Measurements from ENCODE around the gene SLC39A6. TPM values are rescaled to one million over a fixed set of nuclear protein-coding genes. Genes with fewer than 3 reads are reported as not detected.

The SLC39A6 gene
- polyA plus RNA-seq, 1 of the 3 experiments (the other 2 are of a cell fraction) = 67.4 TPM

GRCh38 chr18:36142751-36143150 lies 13.6 kb upstream of the SLC39A6 start:
- H3K27me3 ChIP-seq (ENCODE audit: insufficient read depth) = no peaks in the 10 kb centered on the region
- H3K4me3 ChIP-seq (ENCODE audit: low read depth in 2 of 2, low read length in 1 of 2) = no peak overlapping the region
- H3K9me2 ChIP-seq = no peaks in the 10 kb centered on the region
- ChIA-PET POLR2A (no interaction called here), CTCF (no interaction called here)
- peaks cover 4% of the 10 kb centered on the region for H3F3A ChIP-seq (replicated peaks; ENCODE audit: insufficient read depth)
- no peak overlapping the region for H3K27ac ChIP-seq (ENCODE audit: low read depth in 2 of 2, low read length in 1 of 2)
- H3K4me1 ChIP-seq (ENCODE audit: control insufficient read depth in 1 of 2, insufficient read depth in 2 of 2, low read depth in 1 of 2, low read length in 1 of 2) = no peaks in the 10 kb centered on the region
- H3K9ac ChIP-seq = no peak overlapping the region
- H3K4me2 ChIP-seq = no peak overlapping the region
- WGBS (ENCODE audit: low lambda C conversion rate) = 96% methylated on average over 3 of the region's 3 CpGs
- H2AFZ ChIP-seq (ENCODE audit: low read depth) = no peak overlapping the region
- peaks cover 12% of the 10 kb centered on the region; the same call in 1 of the 2 replicates for H3K79me2 ChIP-seq (ENCODE audit: insufficient read depth)
- TF ChIP-seq EZH2phosphoT487 (IDR thresholded peaks at IDR 0.05; ENCODE audit: borderline replicate concordance, low read depth) = no peak
- no peak for TF ChIP-seq RAD21 (IDR thresholded peaks at IDR 0.05; ENCODE audit: low read length)
- no peak for TF ChIP-seq FOSL2 (IDR thresholded peaks at IDR 0.05; ENCODE audit: borderline replicate concordance, low read depth)
- DNase-seq = no peak
- H3K36me3 ChIP-seq (replicated peaks in 1 of 2; ENCODE audit: control insufficient read depth in 1 of 2, insufficient read depth in 2 of 2, low read length in 1 of 2) = peaks cover 83 to 86% of the 10 kb centered on the region in 2 experiments
- H4K20me1 ChIP-seq (ENCODE audit: insufficient read depth) = no peaks in the 10 kb centered on the region
- no peaks in the 10 kb centered on the region for H3K9me3 ChIP-seq

GRCh38 chr18:36141576-36141975 lies 12.4 kb upstream of the SLC39A6 start:
- peaks cover 20% of the 10 kb centered on the region; the same call in 1 of the 2 replicates for H3K79me2 ChIP-seq (ENCODE audit: insufficient read depth)
- peaks cover 3% of the 10 kb centered on the region; the same call in 1 of the 2 replicates for H4K20me1 ChIP-seq (ENCODE audit: insufficient read depth)
- CTCF ChIA-PET = no interaction called here
- H3K9me2 ChIP-seq = no peaks in the 10 kb centered on the region
- peaks cover 84 to 87% of the 10 kb centered on the region in 2 experiments for H3K36me3 ChIP-seq (replicated peaks in 1 of 2; ENCODE audit: control insufficient read depth in 1 of 2, insufficient read depth in 2 of 2, low read length in 1 of 2)
- no peak overlapping the region for H2AFZ ChIP-seq (ENCODE audit: low read depth)
- DNase-seq = no peak
- no peaks in the 10 kb centered on the region for H3K27me3 ChIP-seq (ENCODE audit: insufficient read depth)
- POLR2A ChIA-PET = no interaction called here
- H3F3A ChIP-seq (replicated peaks; ENCODE audit: insufficient read depth) = peaks cover 4% of the 10 kb centered on the region
- 98% methylated on average over 4 of the region's 4 CpGs for WGBS (ENCODE audit: low lambda C conversion rate)
- TF ChIP-seq REST (IDR thresholded peaks at IDR 0.05; ENCODE audit: low read depth, low read length) (no peak), NFIC (IDR thresholded peaks at IDR 0.05; ENCODE audit: borderline replicate concordance) (no peak), FOSL2 (IDR thresholded peaks at IDR 0.05; ENCODE audit: borderline replicate concordance, low read depth) (no peak), USF2 (IDR thresholded peaks at IDR 0.05; ENCODE audit: borderline replicate concordance, low read depth, low read length) (no peak), RAD21 (IDR thresholded peaks at IDR 0.05; ENCODE audit: low read length) (no peak), MXI1 (IDR thresholded peaks at IDR 0.05; ENCODE audit: low read depth, low read length) (no peak), POLR2AphosphoS5 (IDR thresholded peaks at IDR 0.05; ENCODE audit: low read depth, low read length) (no peak), CTCF (IDR thresholded peaks at IDR 0.05) (no peak)
- no peak overlapping the region for H3K9ac ChIP-seq
- no peak overlapping the region for H3K27ac ChIP-seq (ENCODE audit: low read depth in 2 of 2, low read length in 1 of 2)
- no peaks in the 10 kb centered on the region for H3K9me3 ChIP-seq
- no peak overlapping the region for H3K4me3 ChIP-seq (ENCODE audit: low read depth in 2 of 2, low read length in 1 of 2)
- H3K4me1 ChIP-seq (ENCODE audit: control insufficient read depth in 1 of 2, insufficient read depth in 2 of 2, low read depth in 1 of 2, low read length in 1 of 2) = no peaks in the 10 kb centered on the region
- no peak overlapping the region for H3K4me2 ChIP-seq

Data from SK-N-SH (cell line).